ENCODE data around the gene SLC7A14. TPM values are rescaled to one million over a fixed set of nuclear protein-coding genes. Genes with fewer than 3 reads are reported as not detected.

Gene SLC7A14
- total RNA-seq, 1 experiment from 2014 or later: not detected

- H3K27ac Mint-ChIP-seq (ENCODE audit: unreplicated experiment): no peak overlapping the region
- H3K27me3 Mint-ChIP-seq (ENCODE audit: unreplicated experiment): peaks cover 67% of the 10 kb centered on the region
- peaks cover 3% of the 10 kb centered on the region for H3K9me3 Mint-ChIP-seq (ENCODE audit: low read depth, unreplicated experiment)
- H3K4me3 Mint-ChIP-seq (ENCODE audit: low read depth, unreplicated experiment): no peak overlapping the region
- H3K4me1 Mint-ChIP-seq (ENCODE audit: low read depth, unreplicated experiment): no peaks in the 10 kb centered on the region
- intact Hi-C loops (cut with micrococcal nuclease; ENCODE audit: unreplicated experiment): no loop called here
- CTCF ChIA-PET: interaction anchor here (1.0 kb wide), 1 partner anchor 16 kb away, joined by 4 read pairs; no protein-coding TSS in a partner anchor
- H3K36me3 Mint-ChIP-seq (ENCODE audit: insufficient read depth, unreplicated experiment): no peaks in the 10 kb centered on the region
- no TSS peak for BruUV-seq (replicated peaks)
- DNase-seq: no peak
- no peak for TF ChIP-seq CTCF (IDR thresholded peaks at IDR 0.05; ENCODE audit: unreplicated experiment)
Measured at GRCh38 chr3:170536712-170537111, 49.2 kb downstream of the SLC7A14 start.

GRCh38 chr3:170534227-170534626 is 51.6 kb downstream of the SLC7A14 start:
- CTCF ChIA-PET: no interaction called here

GRCh38 chr3:170532573-170532972 is 53.3 kb downstream of the SLC7A14 start:
- Mint-ChIP-seq H3K27me3 (ENCODE audit: unreplicated experiment) (peaks cover 67% of the 10 kb centered on the region), H3K9me3 (ENCODE audit: low read depth, unreplicated experiment) (no peaks in the 10 kb centered on the region)

More at GRCh38 chr3:170534227-170534626, 51.6 kb downstream of the SLC7A14 start:
- DNase-seq: no peak
- Mint-ChIP-seq H3K27me3 (ENCODE audit: unreplicated experiment) (peaks cover 81% of the 10 kb centered on the region), H3K9me3 (ENCODE audit: low read depth, unreplicated experiment) (peaks cover 2% of the 10 kb centered on the region), H3K4me3 (ENCODE audit: low read depth, unreplicated experiment) (no peak overlapping the region), H3K36me3 (ENCODE audit: insufficient read depth, unreplicated experiment) (peaks cover 5% of the 10 kb centered on the region), H3K4me1 (ENCODE audit: low read depth, unreplicated experiment) (no peaks in the 10 kb centered on the region), H3K27ac (ENCODE audit: unreplicated experiment) (no peak overlapping the region)
- intact Hi-C loops (cut with micrococcal nuclease; ENCODE audit: unreplicated experiment): no loop called here
- BruUV-seq (replicated peaks): no TSS peak
- no peak for TF ChIP-seq CTCF (IDR thresholded peaks at IDR 0.05; ENCODE audit: unreplicated experiment)

GRCh38 chr3:170531657-170532335 is 54.1 kb downstream of the SLC7A14 start:
- intact Hi-C loops (cut with micrococcal nuclease; ENCODE audit: unreplicated experiment): no loop called here
- TF ChIP-seq CTCF (IDR thresholded peaks at IDR 0.05; ENCODE audit: unreplicated experiment): no peak
- no peak overlapping the region for H3K27ac Mint-ChIP-seq (ENCODE audit: unreplicated experiment)
- DNase-seq: no peak
- CTCF ChIA-PET: no interaction called here
- H3K9me3 Mint-ChIP-seq (ENCODE audit: low read depth, unreplicated experiment): no peaks in the 10 kb centered on the region
- no peaks in the 10 kb centered on the region for H3K4me1 Mint-ChIP-seq (ENCODE audit: low read depth, unreplicated experiment)
- no peak overlapping the region for H3K4me3 Mint-ChIP-seq (ENCODE audit: low read depth, unreplicated experiment)
- no TSS peak for BruUV-seq (replicated peaks)
- peaks cover 67% of the 10 kb centered on the region for H3K27me3 Mint-ChIP-seq (ENCODE audit: unreplicated experiment)
- H3K36me3 Mint-ChIP-seq (ENCODE audit: insufficient read depth, unreplicated experiment): peaks cover 5% of the 10 kb centered on the region

More at GRCh38 chr3:170532573-170532972, 53.3 kb downstream of the SLC7A14 start:
- DNase-seq: no peak
- intact Hi-C loops (cut with micrococcal nuclease; ENCODE audit: unreplicated experiment): no loop called here
- CTCF ChIA-PET: no interaction called here
- no peak overlapping the region for H3K4me3 Mint-ChIP-seq (ENCODE audit: low read depth, unreplicated experiment)
- peaks cover 5% of the 10 kb centered on the region for H3K36me3 Mint-ChIP-seq (ENCODE audit: insufficient read depth, unreplicated experiment)
- H3K4me1 Mint-ChIP-seq (ENCODE audit: low read depth, unreplicated experiment): no peaks in the 10 kb centered on the region
- H3K27ac Mint-ChIP-seq (ENCODE audit: unreplicated experiment): no peak overlapping the region
- no peak for TF ChIP-seq CTCF (IDR thresholded peaks at IDR 0.05; ENCODE audit: unreplicated experiment)
- BruUV-seq (replicated peaks): no TSS peak
